ENCODE measurements around the gene RELA.
A peak's percentile ranks its signal among the peaks of the same experiment; 100 is the strongest.

The RELA gene

DNA sequence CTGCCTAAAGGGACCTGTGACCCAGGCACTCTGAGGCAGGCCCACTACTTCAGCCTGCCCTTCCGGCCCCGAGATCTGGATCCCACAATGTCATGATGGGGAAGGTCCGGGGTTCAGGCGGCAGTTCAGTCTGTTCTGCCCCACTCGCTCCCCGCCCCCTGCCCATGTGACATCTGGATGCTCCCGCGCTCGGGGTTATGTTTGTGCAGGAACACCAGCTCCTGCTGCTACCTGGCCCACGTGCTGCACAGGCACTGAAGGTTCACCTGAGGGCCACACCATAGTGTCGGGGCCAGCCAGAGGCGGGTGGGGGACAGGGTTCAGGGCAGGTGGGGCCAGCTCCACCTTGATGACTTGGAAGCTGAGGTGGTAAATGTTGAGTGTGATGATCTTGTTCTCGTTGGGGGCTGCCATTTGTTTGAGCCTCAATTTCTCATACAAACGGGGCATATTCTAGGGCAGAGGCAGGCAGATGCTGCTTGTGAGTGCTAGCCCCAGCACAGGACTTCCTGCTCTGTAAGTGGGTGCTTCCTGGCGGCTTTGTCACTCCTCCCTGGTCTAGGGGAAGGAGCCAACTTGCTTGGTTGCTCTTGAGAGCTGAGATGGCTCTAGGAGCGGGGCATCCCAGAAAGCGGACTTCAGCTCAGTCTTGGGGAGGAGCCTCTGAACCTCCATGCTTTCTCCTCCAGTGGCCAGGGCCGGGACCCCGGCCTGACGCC lies 29.2 kb downstream of the RELA start:
- DNase-seq (ENCODE audit: low read depth in 3 of 3), result no peak

DNA sequence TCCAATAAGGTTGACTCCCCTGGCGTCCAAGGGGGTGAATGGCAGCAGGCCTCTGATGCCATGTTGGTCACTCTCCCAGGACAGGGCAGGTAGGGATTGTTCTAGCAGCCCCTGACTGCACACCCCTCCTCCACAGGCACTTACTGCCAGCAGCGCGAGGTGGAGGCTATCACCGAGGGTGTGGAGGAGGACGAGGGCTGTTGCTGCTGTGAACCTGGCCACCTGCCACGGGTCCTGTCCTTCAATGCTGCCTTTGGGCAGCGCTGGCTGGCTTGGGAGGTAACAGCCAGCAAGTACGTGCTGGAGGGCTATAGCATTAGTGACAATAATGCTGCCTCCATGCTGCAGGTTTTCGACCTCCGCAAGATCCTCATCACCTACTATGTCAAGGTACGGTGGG lies 32.5 kb downstream of the RELA start:
- no peak for DNase-seq (ENCODE audit: low read depth in 3 of 3)

DNA sequence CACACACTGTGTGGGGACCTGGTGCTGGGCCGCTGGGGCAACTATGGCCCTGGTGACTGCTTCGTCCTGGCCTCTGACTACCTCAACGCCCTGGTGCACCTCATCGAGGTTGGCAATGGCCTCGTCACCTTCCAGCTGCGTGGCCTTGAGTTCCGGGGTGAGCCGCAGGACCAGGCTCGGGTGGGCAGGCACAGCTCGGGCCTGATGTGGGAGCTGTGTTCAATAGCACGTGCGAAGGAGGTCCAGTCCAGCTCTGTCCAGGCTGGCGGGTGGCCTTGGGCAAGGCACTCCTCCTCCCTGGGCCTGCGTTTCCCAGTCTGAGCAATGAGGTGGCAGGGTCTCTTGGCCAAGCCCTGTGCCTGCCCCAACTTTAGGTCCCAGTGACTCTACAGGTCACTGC lies 33.1 kb downstream of the RELA start:
- no peak for DNase-seq (ENCODE audit: low read depth in 3 of 3)

DNA sequence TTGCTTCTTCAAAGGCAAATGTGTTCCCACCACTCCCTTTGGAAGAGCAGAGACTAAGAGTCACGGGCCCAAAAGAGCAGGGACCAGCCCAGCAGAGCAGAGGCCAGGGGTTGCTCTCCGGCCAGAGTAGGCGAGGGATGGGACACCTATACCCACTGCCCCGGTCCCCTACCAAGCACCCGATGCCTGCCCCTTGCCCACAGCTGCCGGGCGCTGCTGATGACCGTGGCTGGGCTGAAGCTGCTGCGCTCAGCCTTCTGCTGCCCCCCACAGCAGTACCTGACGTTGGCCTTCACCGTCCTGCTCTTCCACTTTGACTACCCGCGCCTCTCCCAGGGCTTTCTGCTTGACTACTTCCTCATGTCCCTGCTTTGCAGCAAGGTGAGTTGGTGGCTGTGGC lies 35.5 kb downstream of the RELA start:
- DNase-seq (ENCODE audit: low read depth in 3 of 3), result no peak

DNA sequence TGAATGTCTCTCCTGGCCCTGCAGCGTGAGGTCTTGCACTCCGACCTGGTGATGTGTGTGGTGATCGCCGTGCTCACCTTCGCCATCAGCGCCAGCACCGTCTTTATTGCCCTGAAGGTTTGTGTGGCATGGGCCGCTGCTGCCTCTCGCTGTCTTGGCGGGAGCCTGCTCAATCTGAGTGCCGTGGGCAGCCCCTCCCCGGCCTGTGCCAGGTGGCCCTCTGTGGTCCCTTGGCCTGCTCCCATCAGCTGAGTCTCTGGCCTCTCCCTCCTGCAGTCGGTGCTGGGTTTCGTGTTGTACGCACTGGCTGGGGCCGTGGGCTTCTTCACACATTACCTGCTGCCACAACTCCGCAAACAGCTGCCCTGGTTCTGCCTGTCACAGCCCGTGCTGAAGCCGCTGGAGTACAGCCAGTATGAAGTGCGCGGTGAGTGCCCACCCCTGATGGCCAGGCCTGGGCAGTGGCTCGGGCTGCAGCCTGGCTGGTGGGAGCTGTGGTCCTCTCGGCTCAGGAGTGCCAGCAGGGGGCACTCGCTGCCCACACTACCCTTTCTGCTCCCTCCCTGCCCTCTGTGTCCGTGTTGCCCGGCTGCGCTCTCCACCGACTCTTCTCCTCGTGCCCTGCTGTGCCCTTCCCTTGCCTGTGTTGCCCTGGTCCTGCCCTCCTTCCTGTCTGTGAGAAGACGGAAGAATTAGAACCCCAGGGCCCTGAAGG lies 36.9 kb downstream of the RELA start:
- DNase-seq (ENCODE audit: low read depth in 3 of 3), result peak in 1 of 3 donors; percentile 39

DNA sequence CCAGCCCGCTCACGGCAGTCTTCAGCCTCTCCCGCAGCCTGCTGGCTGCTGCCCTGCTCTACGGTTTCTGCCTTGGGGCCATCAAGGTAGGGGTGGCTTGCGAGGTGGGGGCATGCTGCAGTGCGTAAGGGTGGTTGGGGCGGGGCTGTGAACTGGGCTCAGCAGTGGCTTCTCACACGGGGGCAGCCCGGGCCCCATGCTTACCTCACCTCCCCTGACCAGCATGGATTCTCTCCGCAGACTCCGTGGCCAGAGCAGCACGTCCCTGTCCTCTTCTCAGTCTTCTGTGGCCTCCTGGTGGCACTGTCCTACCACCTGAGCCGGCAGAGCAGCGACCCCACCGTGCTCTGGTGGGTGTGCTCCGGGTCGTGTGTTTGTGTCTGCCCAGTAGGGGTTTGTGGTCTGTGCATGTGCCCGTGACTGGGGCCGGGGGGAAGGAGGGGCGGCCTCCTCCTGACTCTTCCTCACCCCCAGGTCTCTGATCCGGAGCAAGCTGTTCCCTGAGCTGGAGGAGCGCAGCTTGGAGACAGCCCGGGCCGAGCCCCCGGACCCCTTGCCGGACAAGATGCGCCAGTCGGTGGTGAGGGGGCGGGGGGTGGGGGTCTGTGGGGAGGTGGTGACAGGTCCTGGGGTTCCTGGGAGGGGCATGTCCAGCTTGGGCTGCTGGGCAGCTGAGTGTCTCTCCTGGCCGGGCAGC lies 37.6 kb downstream of the RELA start:
- no peak for DNase-seq (ENCODE audit: low read depth in 3 of 3)

DNA sequence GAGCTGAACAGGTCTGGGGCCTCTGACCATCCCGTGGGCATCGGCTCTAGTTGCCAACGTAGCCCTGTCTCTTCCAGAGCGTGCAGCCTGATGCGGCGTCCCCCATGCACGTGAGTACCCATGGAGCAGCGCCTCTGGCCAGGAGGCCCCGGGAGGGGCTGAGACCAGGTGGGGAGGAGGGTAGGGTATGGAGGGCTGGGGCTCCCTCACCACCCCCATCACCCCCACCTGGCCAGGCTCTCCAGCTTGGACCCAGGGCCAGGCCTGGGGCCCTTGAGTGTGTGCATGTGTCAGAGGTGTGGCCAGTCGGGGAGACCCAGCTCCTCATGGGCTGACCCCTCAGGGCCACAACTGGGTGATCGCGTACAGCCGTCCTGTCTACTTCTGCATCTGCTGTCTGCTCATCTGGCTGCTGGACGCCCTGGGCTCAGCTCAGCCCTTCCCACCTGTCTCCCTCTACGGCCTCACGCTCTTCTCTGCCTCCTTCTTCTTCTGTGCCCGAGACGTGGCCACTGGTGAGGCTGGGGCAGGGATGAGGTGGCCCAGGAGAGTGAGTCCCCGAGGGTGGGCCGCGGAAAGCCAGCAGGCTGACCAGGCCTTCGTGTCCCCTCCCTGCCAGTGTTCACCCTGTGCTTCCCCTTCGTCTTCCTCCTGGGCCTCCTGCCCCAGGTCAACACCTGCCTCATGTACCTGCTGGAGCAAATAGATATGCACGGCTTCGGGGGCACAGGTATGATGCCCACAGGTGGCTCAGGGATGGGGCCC lies 38.7 kb downstream of the RELA start:
- no peak for DNase-seq (ENCODE audit: low read depth in 3 of 3)

DNA sequence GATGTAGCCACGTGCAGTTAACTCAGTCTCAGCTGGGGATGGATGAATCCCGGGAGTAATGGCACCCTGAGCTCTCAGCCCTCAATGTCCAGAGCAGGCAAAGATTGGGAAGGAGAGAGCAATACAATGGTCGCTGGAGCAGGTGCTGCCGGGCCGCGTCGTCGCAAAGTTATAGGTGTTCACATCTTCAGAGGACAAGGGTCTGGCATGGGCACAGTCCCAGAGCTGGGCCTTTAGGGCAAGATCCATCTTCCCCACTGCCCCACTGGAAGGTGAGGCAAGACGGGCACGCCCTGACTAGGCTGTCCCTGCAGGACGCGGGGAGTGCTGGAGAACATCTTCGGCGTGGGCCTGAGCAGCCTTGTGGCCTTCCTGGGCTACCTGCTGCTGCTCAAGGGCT lies 39.5 kb downstream of the RELA start:
- no peak for DNase-seq (ENCODE audit: low read depth in 3 of 3)

DNA sequence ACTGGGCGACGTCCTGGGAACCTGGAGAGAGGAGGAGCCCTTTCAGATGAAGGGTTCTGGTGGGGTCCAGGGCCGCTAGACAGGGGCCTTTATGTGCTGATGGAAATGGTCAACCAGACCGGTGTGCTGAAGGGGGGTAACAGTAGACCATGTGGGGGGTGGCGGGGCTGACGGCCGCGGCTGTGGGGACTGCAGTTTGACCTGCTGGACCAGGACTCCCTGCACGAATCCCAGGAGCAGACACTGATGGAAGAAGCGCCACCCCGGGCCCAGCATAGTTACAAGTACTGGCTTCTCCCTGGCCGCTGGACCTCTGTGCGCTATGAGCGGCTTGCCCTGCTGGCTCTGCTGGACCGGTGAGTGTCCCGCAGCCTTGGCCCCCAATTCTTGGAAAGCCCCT lies 40.7 kb downstream of the RELA start:
- no peak for DNase-seq (ENCODE audit: low read depth in 3 of 3)

DNA sequence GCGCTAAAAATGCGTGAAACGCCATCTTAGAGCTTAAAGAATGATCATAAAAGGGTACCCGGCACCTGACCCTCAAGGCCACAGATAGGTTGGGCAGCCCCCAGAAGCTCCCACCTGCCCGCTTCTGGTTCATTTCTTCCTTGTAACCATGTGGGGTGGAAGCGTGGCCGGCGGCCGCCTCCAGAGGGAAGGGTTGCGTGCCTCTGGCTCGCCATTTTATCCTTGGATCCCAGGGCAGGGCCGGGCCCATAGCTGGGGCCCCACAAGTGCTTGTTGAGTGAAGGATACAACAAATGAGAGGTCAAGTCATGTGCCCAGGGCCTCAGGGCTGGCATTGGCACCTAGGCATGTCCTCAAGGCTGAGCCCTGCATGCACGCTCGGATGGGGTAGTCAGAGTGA lies 41.3 kb downstream of the RELA start:
- DNase-seq (ENCODE audit: low read depth in 3 of 3), result no peak

DNA sequence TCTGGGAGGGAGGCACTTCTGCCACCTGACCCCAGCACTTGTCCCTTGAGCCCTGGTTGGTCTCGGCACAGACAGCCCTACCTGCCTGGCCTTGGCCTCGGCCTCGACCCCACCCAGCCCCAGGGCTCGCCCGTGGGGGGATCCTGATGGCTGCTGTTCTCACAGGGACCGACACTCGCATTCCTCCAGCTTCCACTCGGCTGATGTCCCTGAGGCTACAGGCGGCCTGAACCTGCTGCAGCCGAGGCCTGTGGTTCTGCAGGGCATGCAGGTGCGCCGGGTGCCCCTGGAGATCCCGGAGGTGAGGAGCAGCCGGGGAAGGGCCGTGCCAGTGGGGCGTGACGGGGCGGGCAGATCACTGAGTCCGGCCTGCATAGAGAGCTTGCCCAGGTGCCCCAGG lies 42.0 kb downstream of the RELA start:
- no peak for DNase-seq (ENCODE audit: low read depth in 3 of 3)

DNA sequence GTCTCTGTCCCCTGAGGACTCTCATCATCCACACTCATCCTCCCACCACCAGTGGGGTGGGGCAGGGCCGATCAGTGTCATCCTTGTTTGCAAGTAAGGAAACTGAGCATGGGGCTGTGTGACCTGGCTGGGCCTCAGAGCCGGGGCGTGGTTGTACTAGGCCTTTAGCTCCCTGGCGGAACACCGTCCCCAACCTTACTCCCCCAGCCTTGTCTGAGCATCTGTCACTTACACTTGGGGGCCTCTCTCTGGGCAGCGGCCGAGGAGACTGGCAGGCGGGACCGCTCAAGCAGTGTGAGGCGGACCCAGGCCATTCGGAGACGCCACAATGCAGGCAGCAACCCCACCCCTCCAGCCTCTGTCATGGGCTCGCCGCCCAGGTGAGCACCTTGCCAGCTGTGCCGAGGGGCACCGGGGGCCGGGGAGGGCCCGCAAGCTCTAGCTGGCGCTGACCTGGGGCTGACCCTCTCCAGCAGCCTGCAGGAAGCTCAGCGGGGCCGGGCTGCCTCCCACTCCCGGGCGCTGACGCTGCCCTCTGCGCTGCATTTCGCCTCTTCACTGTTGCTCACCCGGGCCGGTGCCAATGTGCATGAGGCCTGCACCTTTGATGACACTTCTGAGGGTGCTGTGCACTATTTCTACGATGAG lies 43.3 kb downstream of the RELA start:
- DNase-seq (ENCODE audit: low read depth in 3 of 3), result no peak

DNA sequence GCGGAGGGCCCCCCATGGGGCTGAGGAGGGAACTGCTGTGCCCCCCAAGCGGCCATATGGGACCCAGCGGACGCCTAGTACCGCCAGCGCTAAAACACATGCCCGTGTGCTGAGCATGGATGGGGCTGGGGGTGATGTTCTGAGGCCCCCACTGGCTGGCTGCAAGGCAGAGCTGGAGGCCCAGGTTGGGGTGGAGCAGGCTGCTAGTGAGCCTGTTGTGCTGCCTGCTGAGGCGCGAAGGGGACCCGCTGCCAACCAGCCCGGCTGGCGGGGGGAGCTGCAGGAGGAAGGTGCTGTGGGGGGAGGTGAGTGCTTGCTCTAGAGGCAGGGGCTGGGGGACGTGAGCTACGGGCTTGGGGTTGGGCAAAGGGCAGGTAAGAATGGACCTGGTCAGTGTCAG lies 44.0 kb downstream of the RELA start:
- no peak for DNase-seq (ENCODE audit: low read depth in 3 of 3)

DNA sequence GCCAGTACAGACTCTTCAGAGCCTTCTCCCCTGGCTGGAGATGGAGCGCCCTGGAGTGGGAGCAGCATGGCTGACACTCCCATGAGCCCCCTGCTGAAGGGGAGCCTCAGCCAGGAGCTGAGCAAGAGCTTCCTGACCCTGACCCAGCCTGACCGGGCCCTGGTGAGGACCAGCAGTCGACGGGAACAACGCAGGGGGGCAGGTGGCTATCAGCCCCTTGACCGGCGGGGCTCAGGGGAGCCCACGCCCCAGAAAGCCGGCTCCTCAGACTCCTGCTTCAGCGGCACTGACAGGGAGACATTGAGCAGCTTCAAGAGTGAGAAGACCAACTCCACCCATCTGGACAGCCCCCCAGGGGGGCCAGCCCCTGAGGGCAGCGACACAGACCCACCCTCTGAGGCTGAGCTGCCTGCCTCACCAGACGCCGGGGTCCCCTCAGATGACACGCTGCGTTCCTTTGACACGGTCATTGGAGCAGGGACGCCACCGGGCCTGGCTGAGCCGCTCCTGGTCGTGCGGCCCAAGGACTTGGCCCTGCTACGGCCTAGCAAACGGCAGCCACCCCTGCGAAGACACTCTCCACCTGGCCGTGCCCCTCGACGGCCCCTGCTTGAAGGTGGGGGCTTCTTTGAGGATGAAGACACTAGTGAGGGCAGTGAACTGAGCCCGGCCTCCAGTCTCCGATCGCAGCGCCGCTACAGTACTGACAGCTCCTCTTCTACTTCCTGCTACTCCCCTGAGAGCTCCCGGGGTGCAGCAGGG lies 44.5 kb downstream of the RELA start:
- no peak for DNase-seq (ENCODE audit: low read depth in 3 of 3)

DNA sequence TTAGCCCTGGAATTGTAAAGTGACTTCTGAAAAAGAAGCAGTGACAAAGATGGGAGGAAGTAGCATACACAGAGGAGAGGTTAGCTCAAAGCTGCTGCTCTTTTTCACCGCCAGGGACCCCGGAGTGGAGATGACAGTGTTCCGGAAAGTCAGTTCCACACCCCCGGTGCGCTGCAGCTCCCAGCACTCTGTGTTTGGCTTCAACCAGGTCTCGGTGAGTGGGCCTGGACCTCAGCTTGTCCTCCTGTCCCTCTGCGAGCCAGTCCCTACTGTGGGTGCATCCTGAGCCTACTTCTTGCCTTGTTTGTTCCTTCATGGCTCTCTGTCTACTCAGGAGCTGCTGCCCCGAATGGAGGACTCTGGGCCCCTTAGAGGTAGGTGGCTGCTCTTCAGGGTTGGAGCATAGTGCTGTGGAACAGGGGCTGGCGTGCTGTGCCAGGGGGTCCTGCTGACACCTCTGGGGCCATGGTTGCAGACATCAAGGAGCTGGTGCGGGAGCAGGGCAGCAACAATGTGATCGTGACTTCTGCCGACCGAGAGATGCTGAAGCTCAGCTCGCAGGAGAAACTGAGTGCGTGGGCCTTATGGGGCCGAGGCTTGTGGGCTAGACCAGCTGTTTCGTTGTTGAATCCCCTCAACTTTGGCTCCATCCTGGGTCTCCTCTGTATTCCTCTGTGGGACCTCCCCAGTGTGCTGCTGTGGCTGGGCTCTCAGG lies 45.4 kb downstream of the RELA start:
- no peak for DNase-seq (ENCODE audit: low read depth in 3 of 3)

DNA sequence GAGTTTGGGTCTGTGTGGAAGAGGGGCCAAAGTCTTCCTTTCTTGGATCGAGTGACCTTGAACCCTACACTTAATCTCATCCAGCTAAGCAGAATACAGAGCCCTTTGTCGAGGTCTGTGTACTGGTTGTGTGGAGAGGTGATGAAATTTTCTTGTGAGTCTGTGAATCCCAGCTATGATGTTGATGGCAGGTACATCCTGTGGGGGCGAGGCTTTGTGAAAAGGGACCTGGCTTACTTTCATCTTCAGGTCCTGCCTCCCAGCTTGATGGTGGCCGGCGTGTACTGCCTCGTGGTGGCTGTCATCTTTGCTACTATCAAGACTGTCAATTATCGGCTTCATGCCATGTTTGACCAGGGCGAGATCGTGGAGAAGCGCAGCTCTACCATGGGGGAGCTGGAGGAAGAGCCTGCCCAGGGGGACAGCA lies 46.1 kb downstream of the RELA start:
- no peak for DNase-seq (ENCODE audit: low read depth in 3 of 3)

DNA sequence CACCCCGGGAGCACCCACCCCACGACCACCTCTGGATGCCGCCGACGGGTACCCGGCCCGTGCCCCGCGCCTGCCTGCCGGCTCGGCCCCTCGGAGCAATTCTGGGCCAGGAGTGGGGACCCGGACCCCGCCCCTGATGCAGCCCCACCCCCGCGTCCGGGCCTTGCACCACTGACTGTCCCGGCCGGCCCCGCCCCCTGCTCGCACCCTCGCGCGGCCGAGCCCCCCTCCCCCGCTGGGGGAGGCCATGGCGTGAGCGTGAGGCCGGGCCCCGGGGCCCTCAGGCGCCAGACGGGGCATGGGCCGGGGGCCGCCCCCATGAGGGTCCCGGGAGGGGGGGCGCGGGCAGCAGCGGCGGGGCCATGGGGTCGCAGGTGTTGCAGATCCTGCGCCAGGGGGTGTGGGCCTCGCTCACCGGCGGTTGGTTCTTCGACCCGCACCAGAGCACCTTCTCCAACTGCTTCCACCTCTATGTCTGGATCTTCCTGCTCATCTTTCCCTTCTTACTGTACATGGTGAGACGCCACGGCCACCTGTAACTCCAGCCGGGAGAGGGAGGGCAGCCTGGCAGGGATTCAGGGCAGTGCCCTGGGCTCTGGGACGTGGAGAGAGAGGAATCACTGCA lies 46.7 kb downstream of the RELA start:
- DNase-seq (ENCODE audit: low read depth in 3 of 3), result peak in 1 of 3 donors; percentile 47

DNA sequence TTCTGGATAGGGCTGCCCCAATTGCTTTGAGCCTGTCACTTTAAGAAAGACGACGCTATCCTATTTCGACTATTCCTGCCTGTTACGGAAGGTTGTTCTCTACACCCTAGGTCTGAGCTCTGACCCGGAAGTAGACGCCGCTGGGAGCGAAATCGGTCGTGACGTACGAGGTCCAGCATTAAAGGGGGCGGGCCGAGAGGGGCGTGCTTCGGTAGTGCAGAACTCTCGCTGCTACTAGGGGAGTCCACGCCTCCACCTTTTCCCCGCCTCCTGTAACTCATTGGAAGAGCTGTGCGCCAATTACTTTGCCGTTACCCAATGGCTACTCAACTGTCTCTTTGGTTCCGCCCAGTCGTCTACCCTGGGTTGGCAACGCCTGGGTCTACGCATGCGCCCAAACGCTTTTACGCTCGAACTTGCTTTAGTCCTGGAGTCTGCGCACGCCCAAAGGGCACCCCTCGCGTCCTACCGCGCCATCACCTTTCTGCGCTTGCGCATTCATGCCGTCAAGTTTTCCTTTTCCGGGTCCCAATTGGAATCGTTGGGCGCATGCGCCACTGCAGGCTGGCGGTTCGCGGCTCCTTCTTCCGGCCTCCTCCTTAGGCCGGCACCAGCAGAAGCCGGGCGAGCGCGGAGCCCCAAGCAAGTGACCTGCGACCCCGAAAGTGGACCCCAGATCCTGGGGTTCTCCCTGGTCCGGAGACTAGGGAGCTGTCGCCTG lies 47.3 kb downstream of the RELA start, which contains the start of gene PCNX3:
Gene PCNX3 (plus strand): TSS at position 548 of the 721 bp plus-strand sequence. CDS start 536 bp downstream, outside the sequence.
- peak; percentile 99 to 100 (median 100) for DNase-seq (ENCODE audit: low read depth in 3 of 3)

Measured in stimulated activated CD4-positive, alpha-beta T cell treated with anti-CD3 and anti-CD28 coated beads, TNF-alpha, amount 100 ng/mL, for 48 hours (primary cell).